GM23338 (cell line): ENCODE results near the gene PTCD3. TPM values are rescaled to one million over a fixed set of nuclear protein-coding genes. Genes with fewer than 3 reads are reported as not detected.

Experiments
- ATAC-seq: fragments of 200-7000 bp; cut with Tn5 transposase; 3 replicates; pipeline ENCODE4 v1.9.1; 2020
- DNase-seq: peaks from one replicate; pipeline ENCODE4 v3.0.0-alpha.2; 2015; ENCODE audit warnings: low spot score
- H2AFZ ChIP-seq: fragments of 200-600 bp; sonication (generic); 2 replicates; pipeline ENCODE4 v1.8.0; 2016; ENCODE audit warnings: antibody characterized with exemption, mild to moderate bottlenecking, moderate library complexity
- H3F3A ChIP-seq: fragments of 200-600 bp; sonication (generic); replicated peaks from 2 replicates; pipeline ENCODE4 v1.8.0; 2017; ENCODE audit warnings: antibody characterized with exemption, mixed run types, low read depth
- H3K27ac ChIP-seq: fragments of 200-600 bp; sonication (generic); 2 replicates; pipeline ENCODE4 v1.6.1; 2016; ENCODE audit warnings: low read depth
- H3K27me3 ChIP-seq: fragments of 200-600 bp; sonication (generic); 2 replicates; pipeline ENCODE4 v1.8.0; 2016; ENCODE audit warnings: mild to moderate bottlenecking, mixed run types, moderate library complexity; ENCODE audit not compliant: insufficient read depth
- H3K36me3 ChIP-seq: fragments of 200-600 bp; sonication (generic); 2 replicates; pipeline ENCODE4 v1.8.0; 2016; ENCODE audit warnings: mild to moderate bottlenecking; ENCODE audit not compliant: insufficient read depth
- H3K4me1 ChIP-seq: fragments of 200-600 bp; sonication (generic); 2 replicates; pipeline ENCODE4 v1.8.0; 2016; ENCODE audit warnings: mild to moderate bottlenecking, moderate library complexity; ENCODE audit not compliant: insufficient read depth
- H3K4me2 ChIP-seq: fragments of 200-600 bp; sonication (generic); 2 replicates; pipeline ENCODE4 v1.7.1; 2017; ENCODE audit warnings: mixed run types
- H3K4me3 ChIP-seq: fragments of 200-600 bp; sonication (generic); 2 replicates; pipeline ENCODE4 v1.6.1; 2016; ENCODE audit warnings: mixed run types
- H3K79me2 ChIP-seq: fragments of 200-600 bp; sonication (generic); replicated peaks from 2 replicates; pipeline ENCODE4 v1.8.0; 2017; ENCODE audit warnings: mild to moderate bottlenecking; ENCODE audit not compliant: insufficient read depth
- H3K9me2 ChIP-seq: fragments of 200-600 bp; sonication (generic); 2 replicates; pipeline ENCODE4 v1.8.0; 2017; ENCODE audit not compliant: insufficient read depth
- H4K20me1 ChIP-seq: fragments of 200-600 bp; sonication (generic); replicated peaks from 2 replicates; pipeline ENCODE4 v1.8.0; 2017; ENCODE audit warnings: mild to moderate bottlenecking; ENCODE audit not compliant: insufficient read depth
- H3K27ac Mint-ChIP-seq: 2 replicates; pipeline ENCODE4 v1.8.0; 2020; ENCODE audit warnings: inconsistent platforms, mild to moderate bottlenecking, moderate library complexity, mixed read lengths
- H3K27me3 Mint-ChIP-seq: 3 replicates; pipeline ENCODE4 v1.8.0; 2022; ENCODE audit warnings: low read depth, mild to moderate bottlenecking, moderate library complexity, mixed read lengths, inconsistent platforms; ENCODE audit not compliant: insufficient read depth, poor library complexity
- H3K36me3 Mint-ChIP-seq: 3 replicates; pipeline ENCODE4 v1.8.0; 2021; ENCODE audit warnings: low read depth, mild to moderate bottlenecking, inconsistent platforms, moderate library complexity, mixed read lengths
- H3K4me1 Mint-ChIP-seq: 3 replicates; pipeline ENCODE4 v1.8.0; 2020; ENCODE audit warnings: mild to moderate bottlenecking, inconsistent platforms, mixed read lengths
- H3K4me3 Mint-ChIP-seq: 3 replicates; pipeline ENCODE4 v1.8.0; 2021; ENCODE audit warnings: moderate library complexity, mild to moderate bottlenecking, inconsistent platforms, mixed read lengths
- H3K9me3 Mint-ChIP-seq: 3 replicates; pipeline ENCODE4 v1.8.0; 2020; ENCODE audit warnings: moderate library complexity, mild to moderate bottlenecking, inconsistent platforms, mixed read lengths
- CREB1 ChIP-seq: fragments of 250-450 bp; sonication (Bioruptor Pico); IDR thresholded peaks from 2 replicates; pipeline ENCODE4 v1.5.0; 2020; ENCODE audit warnings: low read depth, mild to moderate bottlenecking, moderate library complexity
- EZH2 ChIP-seq: fragments of 200-600 bp; sonication (generic); IDR thresholded peaks from one replicate; pipeline ENCODE4 v1.8.0; 2017; ENCODE audit warnings: antibody characterized with exemption, mild to moderate bottlenecking, low read depth; ENCODE audit not compliant: unreplicated experiment
- JUNB ChIP-seq: IDR thresholded peaks from one replicate; pipeline ENCODE4 v1.6.1; 2016; ENCODE audit warnings: antibody characterized with exemption; ENCODE audit not compliant: unreplicated experiment
- POLR2AphosphoS5 ChIP-seq: IDR thresholded peaks from 2 replicates; pipeline ENCODE4 v1.6.1; 2016; ENCODE audit warnings: antibody characterized with exemption, low read depth
- STAT1 ChIP-seq: IDR thresholded peaks from one replicate; pipeline ENCODE4 v1.6.1; 2016; ENCODE audit warnings: antibody characterized with exemption; ENCODE audit not compliant: unreplicated experiment
- ZNF114 ChIP-seq: fragments of 250-450 bp; sonication (Bioruptor Pico); IDR thresholded peaks from 2 replicates; pipeline ENCODE4 v1.5.0; 2020; ENCODE audit warnings: mild to moderate bottlenecking, moderate library complexity
- ZNF331 ChIP-seq: fragments of 250-450 bp; sonication (Bioruptor Pico); IDR thresholded peaks from 2 replicates; pipeline ENCODE4 v1.5.0; 2020; ENCODE audit warnings: low read depth, mild to moderate bottlenecking, moderate library complexity
- polyA plus RNA-seq: library from polyadenylated mRNA; unstranded; fragments of >200 nt; fragmentation: Nextera tagmentation; extraction: Ambion mirVana; gene quantifications from 2 replicates; pipeline ENCODE4 v1.2.1, GENCODE V29; 2016
- total RNA-seq: library from RNA; depleted of rRNA; stranded (reverse); fragments of >200 nt; shearing (Covaris generic); gene quantifications from 2 replicates; pipeline ENCODE4 v1.2.3, GENCODE V29; 2014
- TF ChIP-seq, protein P1 (sequence below), 2 experiments: fragments of 200-600 bp in 1 of 2; sonication (generic) in 1 of 2; conservative IDR thresholded peaks; 2 replicates each; pipeline versions ENCODE4 v1.5.1 to v1.6.1; 2016 to 2017; ENCODE audit warnings: antibody characterized with exemption in 2 of 2, low read depth in 2 of 2, mild to moderate bottlenecking in 2 of 2, moderate library complexity in 1 of 2
- TF ChIP-seq, protein P2 (sequence below): fragments of 250-450 bp; sonication (Bioruptor Pico); IDR thresholded peaks from 2 replicates; pipeline ENCODE4 v1.5.0; 2020; ENCODE audit warnings: mild to moderate bottlenecking, moderate library complexity
- TF ChIP-seq, protein P3 (sequence below): IDR thresholded peaks from 2 replicates; pipeline ENCODE4 v1.6.1; 2016; ENCODE audit warnings: antibody characterized with exemption

PTCD3 gene
- total and polyA plus RNA-seq, 2 experiments from 2014 or later: 140 to 223 TPM

GRCh38 chr2:86174445-86174844 is 68.4 kb downstream of the PTCD3 start:
- Mint-ChIP-seq H3K27ac (no peak overlapping the region; the same call in 1 of the 2 replicates), H3K4me1 (no peaks in the 10 kb centered on the region), H3K27me3 (no peaks in the 10 kb centered on the region), H3K4me3 (no peak overlapping the region), H3K9me3 (no peaks in the 10 kb centered on the region), H3K36me3 (peaks cover 54% of the 10 kb centered on the region)
- H3K36me3 ChIP-seq: peaks cover 37% of the 10 kb centered on the region; the same call in 1 of the 2 replicates
- DNase-seq: no peak
- H3K4me3 ChIP-seq: no peak overlapping the region
- H3F3A ChIP-seq: no peaks in the 10 kb centered on the region
- no peak overlapping the region for H3K27ac ChIP-seq
- H4K20me1 ChIP-seq: peaks cover 14% of the 10 kb centered on the region; the same call in 1 of the 2 replicates
- peaks cover 24% of the 10 kb centered on the region; the same call in 1 of the 2 replicates for H3K79me2 ChIP-seq
- no peak for ATAC-seq
- H3K4me2 ChIP-seq: no peak overlapping the region
- H2AFZ ChIP-seq: no peak overlapping the region
- no peaks in the 10 kb centered on the region for H3K9me2 ChIP-seq
- no peaks in the 10 kb centered on the region for H3K27me3 ChIP-seq
- TF ChIP-seq, protein P1, sequence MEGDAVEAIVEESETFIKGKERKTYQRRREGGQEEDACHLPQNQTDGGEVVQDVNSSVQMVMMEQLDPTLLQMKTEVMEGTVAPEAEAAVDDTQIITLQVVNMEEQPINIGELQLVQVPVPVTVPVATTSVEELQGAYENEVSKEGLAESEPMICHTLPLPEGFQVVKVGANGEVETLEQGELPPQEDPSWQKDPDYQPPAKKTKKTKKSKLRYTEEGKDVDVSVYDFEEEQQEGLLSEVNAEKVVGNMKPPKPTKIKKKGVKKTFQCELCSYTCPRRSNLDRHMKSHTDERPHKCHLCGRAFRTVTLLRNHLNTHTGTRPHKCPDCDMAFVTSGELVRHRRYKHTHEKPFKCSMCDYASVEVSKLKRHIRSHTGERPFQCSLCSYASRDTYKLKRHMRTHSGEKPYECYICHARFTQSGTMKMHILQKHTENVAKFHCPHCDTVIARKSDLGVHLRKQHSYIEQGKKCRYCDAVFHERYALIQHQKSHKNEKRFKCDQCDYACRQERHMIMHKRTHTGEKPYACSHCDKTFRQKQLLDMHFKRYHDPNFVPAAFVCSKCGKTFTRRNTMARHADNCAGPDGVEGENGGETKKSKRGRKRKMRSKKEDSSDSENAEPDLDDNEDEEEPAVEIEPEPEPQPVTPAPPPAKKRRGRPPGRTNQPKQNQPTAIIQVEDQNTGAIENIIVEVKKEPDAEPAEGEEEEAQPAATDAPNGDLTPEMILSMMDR (conservative IDR thresholded peaks at IDR 0.05; ENCODE audit: low read depth in 2 of 2): no peak
- no peaks in the 10 kb centered on the region for H3K4me1 ChIP-seq

DNA sequence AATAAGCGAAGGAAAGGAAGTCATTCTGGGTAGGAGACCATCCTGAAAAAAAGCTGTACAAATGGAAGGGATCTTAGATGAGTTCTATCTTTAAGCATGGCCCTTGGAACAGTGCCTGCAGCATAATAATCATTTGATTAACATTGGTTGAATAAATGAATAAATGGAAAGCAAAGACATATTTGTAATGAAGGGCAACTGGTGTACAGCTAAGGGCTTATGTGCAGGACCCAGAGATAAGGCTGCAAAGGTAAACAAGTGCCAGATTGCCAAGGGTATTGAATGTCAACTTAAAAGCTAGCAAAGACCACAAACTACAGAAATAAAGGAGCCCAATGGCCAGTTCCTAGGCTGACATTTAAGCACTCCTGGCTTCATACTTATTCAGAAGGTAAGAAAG is 69.8 kb downstream of the PTCD3 start:
- H3K27me3 ChIP-seq: no peaks in the 10 kb centered on the region
- H3K4me2 ChIP-seq: no peak overlapping the region
- Mint-ChIP-seq H3K9me3 (no peaks in the 10 kb centered on the region), H3K36me3 (peaks cover 53% of the 10 kb centered on the region), H3K27me3 (no peaks in the 10 kb centered on the region), H3K4me3 (no peak overlapping the region), H3K27ac (no peak overlapping the region), H3K4me1 (no peaks in the 10 kb centered on the region)
- H4K20me1 ChIP-seq: peaks cover 15% of the 10 kb centered on the region; the same call in 1 of the 2 replicates
- H3K4me3 ChIP-seq: no peak overlapping the region
- peaks cover 31% of the 10 kb centered on the region for H3K36me3 ChIP-seq
- H3K4me1 ChIP-seq: no peaks in the 10 kb centered on the region
- no peak overlapping the region for H3K27ac ChIP-seq
- no peak overlapping the region for H2AFZ ChIP-seq
- no peaks in the 10 kb centered on the region for H3K9me2 ChIP-seq
- ATAC-seq (no peak), DNase-seq (no peak)
- peaks cover 33% of the 10 kb centered on the region for H3K79me2 ChIP-seq
- no peaks in the 10 kb centered on the region for H3F3A ChIP-seq
- TF ChIP-seq CREB1 (CRISPR knock-in tag) (no peak), ZNF114 (CRISPR knock-in tag) (no peak), EZH2 (no peak), JUNB (no peak), ZNF331 (CRISPR knock-in tag) (no peak), STAT1 (no peak), POLR2AphosphoS5 (no peak)
- TF ChIP-seq, protein P2, sequence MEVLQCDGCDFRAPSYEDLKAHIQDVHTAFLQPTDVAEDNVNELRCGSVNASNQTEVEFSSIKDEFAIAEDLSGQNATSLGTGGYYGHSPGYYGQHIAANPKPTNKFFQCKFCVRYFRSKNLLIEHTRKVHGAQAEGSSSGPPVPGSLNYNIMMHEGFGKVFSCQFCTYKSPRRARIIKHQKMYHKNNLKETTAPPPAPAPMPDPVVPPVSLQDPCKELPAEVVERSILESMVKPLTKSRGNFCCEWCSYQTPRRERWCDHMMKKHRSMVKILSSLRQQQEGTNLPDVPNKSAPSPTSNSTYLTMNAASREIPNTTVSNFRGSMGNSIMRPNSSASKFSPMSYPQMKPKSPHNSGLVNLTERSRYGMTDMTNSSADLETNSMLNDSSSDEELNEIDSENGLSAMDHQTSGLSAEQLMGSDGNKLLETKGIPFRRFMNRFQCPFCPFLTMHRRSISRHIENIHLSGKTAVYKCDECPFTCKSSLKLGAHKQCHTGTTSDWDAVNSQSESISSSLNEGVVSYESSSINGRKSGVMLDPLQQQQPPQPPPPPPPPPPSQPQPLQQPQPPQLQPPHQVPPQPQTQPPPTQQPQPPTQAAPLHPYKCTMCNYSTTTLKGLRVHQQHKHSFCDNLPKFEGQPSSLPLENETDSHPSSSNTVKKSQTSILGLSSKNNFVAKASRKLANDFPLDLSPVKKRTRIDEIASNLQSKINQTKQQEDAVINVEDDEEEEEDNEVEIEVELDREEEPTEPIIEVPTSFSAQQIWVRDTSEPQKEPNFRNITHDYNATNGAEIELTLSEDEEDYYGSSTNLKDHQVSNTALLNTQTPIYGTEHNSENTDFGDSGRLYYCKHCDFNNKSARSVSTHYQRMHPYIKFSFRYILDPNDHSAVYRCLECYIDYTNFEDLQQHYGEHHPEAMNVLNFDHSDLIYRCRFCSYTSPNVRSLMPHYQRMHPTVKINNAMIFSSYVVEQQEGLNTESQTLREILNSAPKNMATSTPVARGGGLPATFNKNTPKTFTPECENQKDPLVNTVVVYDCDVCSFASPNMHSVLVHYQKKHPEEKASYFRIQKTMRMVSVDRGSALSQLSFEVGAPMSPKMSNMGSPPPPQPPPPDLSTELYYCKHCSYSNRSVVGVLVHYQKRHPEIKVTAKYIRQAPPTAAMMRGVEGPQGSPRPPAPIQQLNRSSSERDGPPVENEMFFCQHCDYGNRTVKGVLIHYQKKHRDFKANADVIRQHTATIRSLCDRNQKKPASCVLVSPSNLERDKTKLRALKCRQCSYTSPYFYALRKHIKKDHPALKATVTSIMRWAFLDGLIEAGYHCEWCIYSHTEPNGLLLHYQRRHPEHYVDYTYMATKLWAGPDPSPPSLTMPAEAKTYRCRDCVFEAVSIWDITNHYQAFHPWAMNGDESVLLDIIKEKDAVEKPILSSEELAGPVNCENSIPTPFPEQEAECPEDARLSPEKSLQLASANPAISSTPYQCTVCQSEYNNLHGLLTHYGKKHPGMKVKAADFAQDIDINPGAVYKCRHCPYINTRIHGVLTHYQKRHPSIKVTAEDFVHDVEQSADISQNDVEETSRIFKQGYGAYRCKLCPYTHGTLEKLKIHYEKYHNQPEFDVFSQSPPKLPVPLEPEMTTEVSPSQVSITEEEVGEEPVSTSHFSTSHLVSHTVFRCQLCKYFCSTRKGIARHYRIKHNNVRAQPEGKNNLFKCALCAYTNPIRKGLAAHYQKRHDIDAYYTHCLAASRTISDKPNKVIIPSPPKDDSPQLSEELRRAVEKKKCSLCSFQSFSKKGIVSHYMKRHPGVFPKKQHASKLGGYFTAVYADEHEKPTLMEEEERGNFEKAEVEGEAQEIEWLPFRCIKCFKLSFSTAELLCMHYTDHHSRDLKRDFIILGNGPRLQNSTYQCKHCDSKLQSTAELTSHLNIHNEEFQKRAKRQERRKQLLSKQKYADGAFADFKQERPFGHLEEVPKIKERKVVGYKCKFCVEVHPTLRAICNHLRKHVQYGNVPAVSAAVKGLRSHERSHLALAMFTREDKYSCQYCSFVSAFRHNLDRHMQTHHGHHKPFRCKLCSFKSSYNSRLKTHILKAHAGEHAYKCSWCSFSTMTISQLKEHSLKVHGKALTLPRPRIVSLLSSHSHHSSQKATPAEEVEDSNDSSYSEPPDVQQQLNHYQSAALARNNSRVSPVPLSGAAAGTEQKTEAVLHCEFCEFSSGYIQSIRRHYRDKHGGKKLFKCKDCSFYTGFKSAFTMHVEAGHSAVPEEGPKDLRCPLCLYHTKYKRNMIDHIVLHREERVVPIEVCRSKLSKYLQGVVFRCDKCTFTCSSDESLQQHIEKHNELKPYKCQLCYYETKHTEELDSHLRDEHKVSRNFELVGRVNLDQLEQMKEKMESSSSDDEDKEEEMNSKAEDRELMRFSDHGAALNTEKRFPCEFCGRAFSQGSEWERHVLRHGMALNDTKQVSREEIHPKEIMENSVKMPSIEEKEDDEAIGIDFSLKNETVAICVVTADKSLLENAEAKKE (CRISPR knock-in tag): no peak
- TF ChIP-seq, protein P3, sequence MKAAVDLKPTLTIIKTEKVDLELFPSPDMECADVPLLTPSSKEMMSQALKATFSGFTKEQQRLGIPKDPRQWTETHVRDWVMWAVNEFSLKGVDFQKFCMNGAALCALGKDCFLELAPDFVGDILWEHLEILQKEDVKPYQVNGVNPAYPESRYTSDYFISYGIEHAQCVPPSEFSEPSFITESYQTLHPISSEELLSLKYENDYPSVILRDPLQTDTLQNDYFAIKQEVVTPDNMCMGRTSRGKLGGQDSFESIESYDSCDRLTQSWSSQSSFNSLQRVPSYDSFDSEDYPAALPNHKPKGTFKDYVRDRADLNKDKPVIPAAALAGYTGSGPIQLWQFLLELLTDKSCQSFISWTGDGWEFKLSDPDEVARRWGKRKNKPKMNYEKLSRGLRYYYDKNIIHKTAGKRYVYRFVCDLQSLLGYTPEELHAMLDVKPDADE: no peak
- TF ChIP-seq, protein P1 (conservative IDR thresholded peaks at IDR 0.05; ENCODE audit: low read depth in 2 of 2): no peak
